ENCODE results near the gene ADAMTSL4.

ADAMTSL4 gene

GRCh38 chr1:150537732-150538684, 11.2 kb upstream of the ADAMTSL4 start:
- Histone ChIP-seq H3K36me3 (ENCODE audit: insufficient read depth, low read length) (no peaks in the 10 kb centered on the region), H3K27ac (no peak overlapping the region), H3K9me3 (ENCODE audit: low read depth, low read length) (no peaks in the 10 kb centered on the region), H3K4me3 (no peak overlapping the region), H3K9ac (ENCODE audit: insufficient read length) (no peak overlapping the region)
- TF ChIP-seq POLR2AphosphoS5 (IDR thresholded peaks at IDR 0.05; ENCODE audit: borderline replicate concordance, low read depth, low read length): no peak
- no peak for TF ChIP-seq EZH2 (IDR thresholded peaks at IDR 0.05)
- TF ChIP-seq FOXP2 (optimal IDR thresholded peaks at IDR 0.05; ENCODE audit: control extremely low read depth, extremely low read length, insufficient read depth): no peak
- no peak for DNase-seq (ENCODE audit: low read depth, low spot score)

GRCh38 chr1:150543500-150544143, 5.6 kb upstream of the ADAMTSL4 start:
- Histone ChIP-seq H3K9ac (ENCODE audit: insufficient read length) (peak overlapping the region; percentile 19), H3K9me3 (ENCODE audit: low read depth, low read length) (no peaks in the 10 kb centered on the region), H3K36me3 (ENCODE audit: insufficient read depth, low read length) (no peaks in the 10 kb centered on the region), H3K27ac (no peak overlapping the region), H3K4me3 (no peak overlapping the region)
- DNase-seq (ENCODE audit: low read depth, low spot score): no peak
- TF ChIP-seq EZH2 (IDR thresholded peaks at IDR 0.05) (no peak), POLR2AphosphoS5 (IDR thresholded peaks at IDR 0.05; ENCODE audit: borderline replicate concordance, low read depth, low read length) (no peak), FOXP2 (optimal IDR thresholded peaks at IDR 0.05; ENCODE audit: control extremely low read depth, extremely low read length, insufficient read depth) (no peak)

GRCh38 chr1:150544204-150544603, 5.0 kb upstream of the ADAMTSL4 start:
- TF ChIP-seq EZH2 (IDR thresholded peaks at IDR 0.05) (no peak), POLR2AphosphoS5 (IDR thresholded peaks at IDR 0.05; ENCODE audit: borderline replicate concordance, low read depth, low read length) (no peak), FOXP2 (optimal IDR thresholded peaks at IDR 0.05; ENCODE audit: control extremely low read depth, extremely low read length, insufficient read depth) (no peak)
- H3K4me3 ChIP-seq: no peak overlapping the region
- peak overlapping the region; percentile 19 for H3K9ac ChIP-seq (ENCODE audit: insufficient read length)
- H3K27ac ChIP-seq: no peak overlapping the region
- H3K9me3 ChIP-seq (ENCODE audit: low read depth, low read length): no peaks in the 10 kb centered on the region
- DNase-seq (ENCODE audit: low read depth, low spot score): no peak
- H3K36me3 ChIP-seq (ENCODE audit: insufficient read depth, low read length): no peaks in the 10 kb centered on the region

- Histone ChIP-seq H3K36me3 (ENCODE audit: insufficient read depth, low read length) (no peaks in the 10 kb centered on the region), H3K9me3 (ENCODE audit: low read depth, low read length) (no peaks in the 10 kb centered on the region), H3K4me3 (no peak overlapping the region), H3K27ac (no peak overlapping the region), H3K9ac (ENCODE audit: insufficient read length) (no peak overlapping the region)
- no peak for DNase-seq (ENCODE audit: low read depth, low spot score)
- TF ChIP-seq EZH2 (IDR thresholded peaks at IDR 0.05) (no peak), FOXP2 (optimal IDR thresholded peaks at IDR 0.05; ENCODE audit: control extremely low read depth, extremely low read length, insufficient read depth) (no peak), POLR2AphosphoS5 (IDR thresholded peaks at IDR 0.05; ENCODE audit: borderline replicate concordance, low read depth, low read length) (no peak)
Measured at GRCh38 chr1:150545486-150546032, 3.6 kb upstream of the ADAMTSL4 start.

DNA sequence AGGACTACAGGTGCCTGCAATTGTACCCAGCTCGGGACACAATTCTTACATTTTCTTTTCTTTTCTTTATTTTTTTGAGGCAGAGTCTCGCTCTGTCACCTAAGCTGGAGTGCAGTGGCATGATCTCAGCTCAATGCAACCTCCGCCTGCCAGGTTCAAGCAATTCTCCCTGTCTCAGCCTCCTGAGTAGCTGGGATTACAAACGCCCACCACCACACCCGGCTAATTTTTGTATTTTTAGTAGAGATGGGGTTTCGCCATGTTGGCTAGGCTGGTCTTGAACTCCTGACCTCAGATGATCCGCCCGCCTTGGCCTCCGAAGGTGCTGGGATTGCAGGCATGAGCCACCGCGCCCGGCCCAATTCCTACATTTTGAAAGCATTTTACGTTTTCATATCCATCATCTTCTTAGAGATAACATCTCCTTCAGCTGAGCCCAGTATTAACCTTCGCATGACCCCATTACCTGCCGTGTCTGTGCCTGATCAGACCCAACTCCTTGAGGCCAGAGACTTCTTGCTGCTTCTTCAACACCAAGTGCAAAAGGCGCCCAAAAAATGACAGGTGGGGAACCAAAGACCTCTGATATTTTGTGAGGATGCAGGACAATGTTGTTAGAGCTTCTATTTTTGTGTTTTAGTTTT, 2.8 kb upstream of the ADAMTSL4 start:
- DNase-seq (ENCODE audit: low read depth, low spot score): no peak
- Histone ChIP-seq H3K36me3 (ENCODE audit: insufficient read depth, low read length) (no peaks in the 10 kb centered on the region), H3K27ac (no peak overlapping the region), H3K9me3 (ENCODE audit: low read depth, low read length) (no peaks in the 10 kb centered on the region), H3K9ac (ENCODE audit: insufficient read length) (no peak overlapping the region), H3K4me3 (no peak overlapping the region)
- TF ChIP-seq FOXP2 (optimal IDR thresholded peaks at IDR 0.05; ENCODE audit: control extremely low read depth, extremely low read length, insufficient read depth) (no peak), EZH2 (IDR thresholded peaks at IDR 0.05) (no peak)

GRCh38 chr1:150548324-150548631, 930 bp upstream of the ADAMTSL4 start:
- peak overlapping the region; percentile 83 for H3K4me3 ChIP-seq
- no peak overlapping the region for H3K9ac ChIP-seq (ENCODE audit: insufficient read length)
- DNase-seq (ENCODE audit: low read depth, low spot score): no peak
- TF ChIP-seq EZH2 (IDR thresholded peaks at IDR 0.05) (no peak), FOXP2 (optimal IDR thresholded peaks at IDR 0.05; ENCODE audit: control extremely low read depth, extremely low read length, insufficient read depth) (no peak), POLR2AphosphoS5 (IDR thresholded peaks at IDR 0.05; ENCODE audit: borderline replicate concordance, low read depth, low read length) (no peak)
- H3K27ac ChIP-seq: no peak overlapping the region
- no peaks in the 10 kb centered on the region for H3K9me3 ChIP-seq (ENCODE audit: low read depth, low read length)
- no peaks in the 10 kb centered on the region for H3K36me3 ChIP-seq (ENCODE audit: insufficient read depth, low read length)

- H3K36me3 ChIP-seq (ENCODE audit: insufficient read depth, low read length): no peaks in the 10 kb centered on the region
- no peak overlapping the region for H3K27ac ChIP-seq
- no peaks in the 10 kb centered on the region for H3K9me3 ChIP-seq (ENCODE audit: low read depth, low read length)
- H3K9ac ChIP-seq (ENCODE audit: insufficient read length): no peak overlapping the region
- no peak for DNase-seq (ENCODE audit: low read depth, low spot score)
- TF ChIP-seq POLR2AphosphoS5 (IDR thresholded peaks at IDR 0.05; ENCODE audit: borderline replicate concordance, low read depth, low read length): no peak
- no peak for TF ChIP-seq FOXP2 (optimal IDR thresholded peaks at IDR 0.05; ENCODE audit: control extremely low read depth, extremely low read length, insufficient read depth)
- TF ChIP-seq EZH2 (IDR thresholded peaks at IDR 0.05): no peak
- H3K4me3 ChIP-seq: no peak overlapping the region
Measured at GRCh38 chr1:150549496-150550221, 451 bp downstream of the ADAMTSL4 start.

All from SK-N-MC (cell line).